Measurements from ENCODE around the gene PNMT.

The PNMT gene

DNA sequence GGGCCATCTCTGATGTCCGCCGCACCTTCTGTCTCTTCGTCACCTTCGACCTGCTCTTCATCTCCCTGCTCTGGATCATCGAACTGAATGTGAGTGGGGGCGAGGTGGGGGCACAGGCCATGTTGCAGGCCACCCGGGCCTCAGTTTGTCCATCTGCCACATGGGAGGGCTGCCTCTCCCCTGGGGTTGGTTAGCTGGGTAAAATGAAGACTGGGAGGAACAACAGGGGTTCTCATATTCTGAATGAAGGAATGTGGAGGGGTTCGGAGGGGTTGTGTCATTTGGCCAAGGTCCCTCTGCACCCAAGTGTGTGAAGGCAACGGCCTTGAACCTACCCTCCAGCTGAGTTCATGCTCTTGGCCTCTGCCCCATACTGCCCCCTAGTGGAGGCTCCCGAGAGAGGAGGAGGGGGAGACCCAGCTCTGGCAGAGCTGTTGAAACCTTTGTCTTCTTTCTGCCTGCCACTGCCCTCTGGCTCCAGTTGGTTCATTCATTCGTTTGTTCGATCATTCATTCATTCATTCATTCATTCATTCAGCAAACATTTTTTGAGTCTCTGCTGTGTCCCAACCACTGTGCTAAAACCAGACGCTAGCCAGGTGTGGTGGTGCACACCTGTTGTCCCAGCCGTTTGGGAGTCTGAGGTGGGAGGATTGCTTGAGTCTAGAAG lies 14.5 kb upstream of the PNMT start:
- peak; percentile 65 to 78 for DNase-seq (ENCODE audit: low read depth in 2 of 2)

DNA sequence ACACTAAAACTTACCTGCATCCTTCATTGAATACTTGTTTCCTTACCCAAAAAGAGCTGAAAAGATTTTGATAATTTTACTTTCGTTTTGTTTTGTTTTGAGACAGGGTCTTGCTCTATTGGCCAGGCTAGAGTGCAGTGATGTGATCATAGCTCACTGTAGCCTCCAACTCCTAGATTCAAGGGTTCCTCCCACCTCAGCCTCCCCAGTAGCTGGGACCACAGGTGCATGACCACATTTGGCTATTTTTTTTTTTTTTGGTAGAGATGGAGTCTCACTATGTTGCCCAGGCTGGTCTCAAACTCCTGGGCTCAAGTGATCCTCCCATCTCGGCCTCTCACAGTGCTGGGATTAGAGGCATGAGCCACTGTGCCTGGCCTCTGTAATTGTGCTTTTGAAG lies 13.1 kb upstream of the PNMT start:
- DNase-seq (ENCODE audit: low read depth in 2 of 2): no peak

DNA sequence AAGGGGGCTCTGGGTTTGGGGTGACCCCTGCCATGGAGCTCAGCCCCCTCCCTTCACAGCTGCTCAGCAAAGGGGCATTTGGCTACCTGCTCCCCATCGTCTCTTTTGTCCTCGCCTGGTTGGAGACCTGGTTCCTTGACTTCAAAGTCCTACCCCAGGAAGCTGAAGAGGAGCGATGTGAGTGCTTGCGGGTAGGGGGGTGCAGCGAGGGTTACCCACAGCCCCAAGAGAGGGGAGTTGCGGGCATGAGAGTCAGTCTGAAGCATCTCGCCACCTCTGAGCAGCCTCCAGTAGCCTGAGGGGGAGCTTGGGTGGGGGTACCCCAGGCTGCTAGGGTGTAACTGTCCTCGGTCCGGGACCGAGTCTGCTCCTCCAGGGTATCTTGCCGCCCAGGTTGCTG lies 9.9 kb upstream of the PNMT start:
- no peak for DNase-seq (ENCODE audit: low read depth in 2 of 2)

DNA sequence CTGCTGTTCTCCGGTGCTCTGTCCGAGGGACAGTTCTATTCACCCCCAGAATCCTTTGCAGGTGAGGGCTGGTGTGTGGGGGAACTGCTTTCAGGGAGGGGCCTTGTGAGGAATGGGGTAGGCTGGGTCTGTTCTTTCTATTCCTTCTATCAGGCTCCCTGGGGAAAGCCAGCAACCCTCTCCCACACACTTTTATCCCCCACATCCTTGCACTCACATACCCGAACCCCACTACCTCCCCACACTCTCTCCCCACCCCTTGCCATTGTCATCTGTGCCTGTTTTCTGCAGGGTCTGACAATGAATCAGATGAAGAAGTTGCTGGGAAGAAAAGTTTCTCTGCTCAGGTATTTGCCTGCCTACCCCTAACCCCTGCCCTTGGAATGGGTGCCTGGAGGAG lies 9.5 kb upstream of the PNMT start:
- DNase-seq (ENCODE audit: low read depth in 2 of 2): no peak

DNA sequence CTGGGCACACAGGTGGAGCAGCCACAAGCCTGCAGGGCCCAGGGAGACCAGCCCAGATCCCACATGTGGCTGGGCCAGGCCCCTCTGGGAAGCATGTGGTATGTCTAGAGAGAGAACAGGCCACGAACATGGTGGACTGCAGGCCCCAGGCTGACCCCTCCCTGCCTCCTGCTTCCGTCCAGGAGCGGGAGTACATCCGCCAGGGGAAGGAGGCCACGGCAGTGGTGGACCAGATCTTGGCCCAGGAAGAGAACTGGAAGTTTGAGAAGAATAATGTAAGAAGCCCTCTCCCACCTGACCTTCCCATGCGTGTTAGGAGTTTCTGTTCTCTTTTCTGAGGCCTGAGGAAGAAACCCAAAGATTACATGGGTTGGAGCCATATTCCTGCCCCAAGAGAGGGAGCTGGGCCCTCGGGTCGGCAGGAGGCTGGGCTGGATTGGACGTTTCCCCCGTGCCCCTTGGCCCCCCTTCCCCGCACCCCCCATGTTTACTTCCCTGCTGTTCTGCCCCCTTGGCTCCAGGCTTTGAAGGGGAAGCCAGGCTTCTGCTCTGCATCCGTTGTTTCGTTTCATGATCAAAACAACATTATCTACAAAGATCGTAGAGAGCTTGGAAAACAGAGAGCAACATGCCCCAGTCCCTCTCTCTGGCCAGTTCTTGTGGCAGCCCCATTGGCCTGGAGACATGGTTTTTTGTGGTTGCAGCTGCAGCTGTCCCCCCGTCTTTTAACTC lies 8.8 kb upstream of the PNMT start:
- DNase-seq (ENCODE audit: low read depth in 2 of 2): no peak

DNA sequence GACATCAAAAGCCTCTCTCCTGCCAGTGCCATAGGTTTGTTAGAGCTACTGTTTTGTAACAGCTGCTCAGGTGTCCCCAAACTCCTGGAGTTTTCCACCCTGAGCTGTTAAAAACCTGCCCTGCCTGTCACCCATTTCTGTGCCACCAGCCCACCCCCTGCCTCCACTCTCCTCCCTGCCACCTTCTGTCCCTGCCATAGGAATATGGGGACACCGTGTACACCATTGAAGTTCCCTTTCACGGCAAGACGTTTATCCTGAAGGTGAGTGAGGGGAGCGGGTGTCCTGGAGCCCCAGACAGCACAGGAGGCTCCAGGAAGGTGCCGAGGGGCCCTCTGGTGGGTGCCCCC lies 8.3 kb upstream of the PNMT start:
- DNase-seq (ENCODE audit: low read depth in 2 of 2): no peak

DNA sequence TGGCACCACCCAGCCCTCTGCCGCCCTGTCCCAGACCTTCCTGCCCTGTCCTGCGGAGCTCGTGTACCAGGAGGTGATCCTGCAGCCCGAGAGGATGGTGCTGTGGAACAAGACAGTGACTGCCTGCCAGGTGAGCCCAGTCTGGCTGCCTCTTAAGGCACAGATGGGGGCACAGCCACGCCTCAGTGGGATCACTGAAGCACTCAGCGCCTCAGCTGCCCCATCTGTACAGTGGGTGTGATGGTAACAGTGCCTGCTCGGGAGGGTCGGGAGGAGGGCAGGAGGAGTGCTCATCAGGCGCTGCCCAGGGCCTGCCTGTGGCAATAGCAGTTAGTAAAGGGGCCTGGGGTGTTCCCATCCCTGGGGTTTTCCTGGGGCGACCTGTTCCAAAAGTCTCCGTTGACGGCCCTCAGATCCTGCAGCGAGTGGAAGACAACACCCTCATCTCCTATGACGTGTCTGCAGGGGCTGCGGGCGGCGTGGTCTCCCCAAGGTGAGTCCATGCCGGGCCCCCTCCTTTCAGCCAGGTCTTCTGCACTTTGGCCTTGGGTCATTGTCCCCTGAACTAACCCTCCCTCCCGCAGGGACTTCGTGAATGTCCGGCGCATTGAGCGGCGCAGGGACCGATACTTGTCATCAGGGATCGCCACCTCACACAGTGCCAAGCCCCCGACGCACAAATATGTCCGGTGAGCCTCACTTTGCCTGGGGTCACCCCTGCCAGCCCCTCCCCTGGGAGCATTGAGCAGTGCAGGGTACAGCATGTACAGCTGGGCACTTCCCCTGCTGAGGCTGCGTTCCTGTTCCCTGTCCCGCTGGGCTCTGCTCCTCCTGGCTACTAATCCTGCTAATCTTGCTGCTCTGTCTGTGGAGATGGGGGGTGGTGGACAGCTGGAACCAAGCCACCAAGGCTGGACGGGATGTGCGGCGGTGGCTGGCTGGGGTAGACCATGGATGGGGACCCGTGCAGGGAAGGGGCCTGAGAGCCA lies 7.6 kb upstream of the PNMT start:
- DNase-seq (ENCODE audit: low read depth in 2 of 2): no peak

DNA sequence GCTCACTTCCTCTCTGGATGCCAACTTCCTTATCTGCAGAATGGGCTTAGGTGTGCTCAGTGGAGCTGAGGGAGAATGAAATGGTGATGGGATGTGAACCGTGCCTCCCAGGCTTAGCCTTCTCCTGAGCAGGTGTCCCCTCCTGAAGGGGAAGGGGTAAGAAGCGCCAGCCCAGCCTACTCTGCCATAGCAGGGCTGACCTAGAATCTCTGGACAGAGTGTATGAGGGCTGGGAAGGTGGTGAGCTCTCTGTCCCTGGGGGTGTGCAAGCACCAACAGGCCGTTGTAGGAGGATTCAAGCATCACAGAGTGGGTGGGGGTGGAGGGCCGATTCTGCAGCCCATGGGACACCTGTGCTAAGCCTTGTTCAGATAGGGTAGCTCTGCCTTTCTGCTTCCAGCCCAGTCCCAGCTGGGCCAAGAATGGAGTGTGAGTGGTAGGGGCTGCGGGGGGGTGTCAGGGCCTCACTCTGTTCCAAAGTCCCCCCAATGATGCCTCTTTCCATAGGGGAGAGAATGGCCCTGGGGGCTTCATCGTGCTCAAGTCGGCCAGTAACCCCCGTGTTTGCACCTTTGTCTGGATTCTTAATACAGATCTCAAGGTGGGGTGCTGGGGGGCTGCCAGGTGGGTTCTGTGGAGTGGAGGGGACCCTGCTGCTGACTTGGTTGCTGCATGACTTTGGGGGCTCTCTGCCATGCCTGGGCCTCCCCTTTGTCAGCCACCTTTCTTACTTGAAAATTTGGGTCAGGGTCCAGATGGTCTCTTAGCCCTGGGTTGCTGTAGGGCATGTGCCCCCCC lies 6.3 kb upstream of the PNMT start:
- no peak for DNase-seq (ENCODE audit: low read depth in 2 of 2)

DNA sequence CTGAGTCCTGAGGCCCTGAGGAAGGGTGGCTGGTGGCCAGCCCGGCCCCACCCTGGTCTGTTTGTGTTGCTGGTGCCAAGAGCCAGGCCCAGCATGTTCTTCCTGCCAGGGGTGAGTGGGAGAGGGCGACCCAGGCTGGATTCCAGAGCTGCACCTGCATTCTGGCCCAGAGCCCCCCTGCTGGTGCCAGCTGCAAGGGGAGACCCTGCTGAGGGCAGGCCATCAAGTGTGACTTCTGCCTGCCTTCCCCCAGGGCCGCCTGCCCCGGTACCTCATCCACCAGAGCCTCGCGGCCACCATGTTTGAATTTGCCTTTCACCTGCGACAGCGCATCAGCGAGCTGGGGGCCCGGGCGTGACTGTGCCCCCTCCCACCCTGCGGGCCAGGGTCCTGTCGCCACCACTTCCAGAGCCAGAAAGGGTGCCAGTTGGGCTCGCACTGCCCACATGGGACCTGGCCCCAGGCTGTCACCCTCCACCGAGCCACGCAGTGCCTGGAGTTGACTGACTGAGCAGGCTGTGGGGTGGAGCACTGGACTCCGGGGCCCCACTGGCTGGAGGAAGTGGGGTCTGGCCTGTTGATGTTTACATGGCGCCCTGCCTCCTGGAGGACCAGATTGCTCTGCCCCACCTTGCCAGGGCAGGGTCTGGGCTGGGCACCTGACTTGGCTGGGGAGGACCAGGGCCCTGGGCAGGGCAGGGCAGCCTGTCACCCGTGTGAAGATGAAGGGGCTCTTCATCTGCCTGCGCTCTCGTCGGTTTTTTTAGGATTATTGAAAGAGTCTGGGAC lies 5.5 kb upstream of the PNMT start:
- no peak for DNase-seq (ENCODE audit: low read depth in 2 of 2)

DNA sequence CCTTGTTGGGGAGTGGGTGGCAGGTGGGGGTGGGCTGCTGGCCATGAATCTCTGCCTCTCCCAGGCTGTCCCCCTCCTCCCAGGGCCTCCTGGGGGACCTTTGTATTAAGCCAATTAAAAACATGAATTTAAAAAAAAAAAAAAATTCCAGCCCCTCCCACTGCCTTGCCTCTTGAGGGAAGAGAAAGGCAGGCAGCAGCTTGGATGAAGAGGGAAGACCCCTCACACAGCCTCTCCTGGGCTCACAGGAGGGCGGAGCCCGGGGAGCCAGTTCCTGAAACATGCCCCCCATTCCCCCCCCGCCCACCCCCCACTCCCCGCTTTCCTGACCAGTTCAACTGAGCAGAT lies 4.9 kb upstream of the PNMT start:
- no peak for DNase-seq (ENCODE audit: low read depth in 2 of 2)

DNA sequence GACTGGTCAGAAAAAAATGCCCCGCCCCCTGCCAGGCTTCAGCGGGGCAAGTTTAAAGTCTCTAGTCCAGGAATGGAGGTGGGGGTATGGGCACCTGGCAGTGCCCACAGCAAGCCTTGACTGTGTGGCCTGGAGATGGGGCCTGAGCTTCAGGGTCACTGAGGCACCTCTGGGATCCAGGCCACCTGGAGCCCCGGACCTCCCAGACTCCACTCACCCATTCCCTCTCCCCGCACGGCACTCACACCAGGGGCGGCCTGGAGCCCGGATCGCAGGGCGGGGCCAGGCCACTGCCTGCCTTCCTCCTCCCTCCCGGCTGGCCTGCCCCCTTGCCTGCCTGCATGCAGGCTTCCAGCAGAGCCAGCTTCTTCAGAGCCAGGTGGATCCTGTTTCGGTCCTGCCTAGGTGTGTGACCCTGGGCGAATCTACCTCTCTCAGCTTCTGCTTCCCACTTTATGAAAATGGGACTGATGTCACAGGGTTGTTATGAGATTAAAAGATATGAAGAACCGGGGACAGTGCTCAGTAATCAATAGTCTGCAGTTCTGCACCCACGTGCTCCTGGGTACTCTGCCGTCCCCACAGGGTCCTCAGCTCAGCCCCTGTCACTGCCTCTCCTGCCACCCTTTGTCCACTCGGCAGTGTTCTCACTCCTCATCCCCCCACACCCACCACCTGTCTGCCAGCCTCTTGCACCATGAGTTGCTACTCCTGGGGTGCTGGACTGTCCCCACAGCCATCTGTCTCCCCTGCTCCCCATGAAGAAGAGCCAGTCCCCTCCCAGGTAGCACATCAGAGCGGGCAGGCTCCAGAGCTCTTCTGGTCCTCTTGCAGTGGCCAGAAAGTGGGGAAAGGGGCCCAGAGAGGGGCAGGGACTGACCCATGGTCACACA lies 4.3 kb upstream of the PNMT start:
- DNase-seq (ENCODE audit: low read depth in 2 of 2): no peak

DNA sequence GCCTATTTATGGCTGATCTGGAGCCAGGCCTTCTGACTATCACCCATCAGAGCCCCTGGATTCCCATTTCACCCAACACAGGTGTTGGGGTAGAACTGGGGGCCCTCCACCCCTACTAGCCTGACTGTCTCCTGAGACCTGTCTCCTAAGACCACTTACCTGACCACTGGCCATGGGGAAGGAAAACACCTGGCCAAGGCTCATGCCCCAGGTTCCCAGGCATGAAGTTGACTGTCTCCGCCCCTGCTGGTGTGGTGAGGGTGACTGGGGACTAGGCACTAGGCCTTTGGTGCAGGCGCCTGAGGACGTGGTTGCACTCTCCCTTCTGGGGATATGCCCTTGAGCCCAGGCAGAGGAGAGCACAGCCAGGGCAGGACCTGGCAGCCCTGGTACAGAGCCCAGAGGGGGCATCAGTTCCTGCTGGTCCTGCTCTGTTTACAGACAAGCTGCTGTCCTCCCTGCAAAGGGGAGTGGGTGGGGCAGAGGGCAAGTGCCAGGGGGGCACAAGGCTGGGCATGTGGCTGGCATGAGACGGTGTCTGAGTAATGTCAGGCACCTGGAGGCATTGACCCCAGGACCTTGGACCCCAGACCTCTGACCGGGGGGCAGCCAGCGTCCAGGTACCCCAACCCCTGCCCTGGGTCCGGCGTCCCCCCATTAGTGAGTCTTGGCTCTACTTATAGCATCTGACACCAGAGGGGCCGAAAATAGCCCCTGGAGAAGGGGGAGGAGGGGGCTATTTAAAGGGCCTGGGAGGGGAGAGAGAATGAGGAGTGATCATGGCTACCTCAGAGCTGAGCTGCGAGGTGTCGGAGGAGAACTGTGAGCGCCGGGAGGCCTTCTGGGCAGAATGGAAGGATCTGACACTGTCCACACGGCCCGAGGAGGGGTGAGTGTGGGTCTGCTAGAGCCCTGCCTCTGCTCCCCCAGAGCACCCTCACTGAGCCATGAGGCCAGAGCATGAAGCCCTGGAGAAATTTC lies 3.4 kb upstream of the PNMT start, which contains the start of gene TCAP:
TSS of gene TCAP (plus strand) at position 769 of the 981 bp plus-strand sequence. CDS start at position 780, 11 bp downstream.
- no peak for DNase-seq (ENCODE audit: low read depth in 2 of 2)

DNA sequence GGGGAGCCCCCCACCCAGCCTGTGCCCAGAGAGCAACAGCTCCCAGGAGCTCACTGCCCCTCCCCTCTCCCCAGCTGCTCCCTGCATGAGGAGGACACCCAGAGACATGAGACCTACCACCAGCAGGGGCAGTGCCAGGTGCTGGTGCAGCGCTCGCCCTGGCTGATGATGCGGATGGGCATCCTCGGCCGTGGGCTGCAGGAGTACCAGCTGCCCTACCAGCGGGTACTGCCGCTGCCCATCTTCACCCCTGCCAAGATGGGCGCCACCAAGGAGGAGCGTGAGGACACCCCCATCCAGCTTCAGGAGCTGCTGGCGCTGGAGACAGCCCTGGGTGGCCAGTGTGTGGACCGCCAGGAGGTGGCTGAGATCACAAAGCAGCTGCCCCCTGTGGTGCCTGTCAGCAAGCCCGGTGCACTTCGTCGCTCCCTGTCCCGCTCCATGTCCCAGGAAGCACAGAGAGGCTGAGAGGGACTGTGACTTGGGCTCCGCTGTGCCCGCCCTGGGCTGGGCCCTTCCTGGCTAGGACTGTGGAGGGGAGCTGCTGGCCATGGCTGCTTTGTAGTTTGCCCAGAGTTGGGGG lies 2.5 kb upstream of the PNMT start:
- no peak for DNase-seq (ENCODE audit: low read depth in 2 of 2)

DNA sequence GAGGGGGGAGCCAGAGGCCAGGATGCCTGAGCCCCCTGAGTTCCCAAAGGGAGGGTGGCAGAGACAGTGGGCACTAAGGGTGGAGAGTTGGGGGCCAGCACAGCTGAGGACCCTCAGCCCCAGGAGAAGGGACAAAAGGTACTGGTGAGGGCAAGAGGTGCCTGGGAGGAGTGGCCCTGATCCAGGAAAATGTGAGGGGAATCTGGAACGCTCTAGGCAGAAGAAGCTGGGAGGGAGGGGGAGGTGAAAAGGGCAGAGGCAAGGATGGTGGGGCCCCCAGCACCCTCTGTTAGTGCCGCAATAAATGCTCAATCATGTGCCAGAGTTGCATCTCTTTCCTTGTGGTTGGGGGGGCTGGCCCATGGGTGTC lies 2.0 kb upstream of the PNMT start:
- no peak for DNase-seq (ENCODE audit: low read depth in 2 of 2)

DNA sequence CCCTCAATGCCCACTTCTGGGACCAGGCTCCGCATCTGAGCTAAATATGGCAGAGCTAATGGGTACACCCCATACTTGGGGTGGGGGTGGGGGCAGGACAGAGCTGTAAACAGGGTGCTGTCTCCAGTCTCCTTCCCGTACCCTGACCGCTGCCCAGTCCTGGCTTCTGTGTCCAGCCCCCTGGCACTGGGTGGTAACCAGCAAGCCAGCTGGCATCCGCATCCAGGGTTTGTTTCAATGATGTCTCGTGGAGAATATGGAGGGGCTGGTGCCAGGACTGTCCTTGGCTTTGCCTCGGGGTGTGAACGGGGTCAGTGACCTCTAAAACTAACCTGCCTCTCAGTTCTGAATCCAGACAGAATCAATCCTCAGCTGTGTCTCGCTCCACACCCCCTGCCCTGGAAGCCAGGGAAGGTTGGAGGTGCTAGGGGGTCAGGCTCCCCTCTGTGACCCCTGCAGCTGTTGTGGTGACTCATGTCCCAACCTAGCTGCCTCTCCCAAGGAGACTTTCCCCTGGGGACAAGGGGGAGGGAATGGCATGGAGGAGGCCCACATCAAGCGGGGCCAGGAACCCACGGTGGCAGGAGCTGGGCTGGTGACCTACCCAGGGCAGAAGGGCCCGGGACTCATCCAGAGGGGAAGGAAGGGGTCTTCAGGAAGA lies 1.5 kb upstream of the PNMT start:
- DNase-seq (ENCODE audit: low read depth in 2 of 2): no peak

DNA sequence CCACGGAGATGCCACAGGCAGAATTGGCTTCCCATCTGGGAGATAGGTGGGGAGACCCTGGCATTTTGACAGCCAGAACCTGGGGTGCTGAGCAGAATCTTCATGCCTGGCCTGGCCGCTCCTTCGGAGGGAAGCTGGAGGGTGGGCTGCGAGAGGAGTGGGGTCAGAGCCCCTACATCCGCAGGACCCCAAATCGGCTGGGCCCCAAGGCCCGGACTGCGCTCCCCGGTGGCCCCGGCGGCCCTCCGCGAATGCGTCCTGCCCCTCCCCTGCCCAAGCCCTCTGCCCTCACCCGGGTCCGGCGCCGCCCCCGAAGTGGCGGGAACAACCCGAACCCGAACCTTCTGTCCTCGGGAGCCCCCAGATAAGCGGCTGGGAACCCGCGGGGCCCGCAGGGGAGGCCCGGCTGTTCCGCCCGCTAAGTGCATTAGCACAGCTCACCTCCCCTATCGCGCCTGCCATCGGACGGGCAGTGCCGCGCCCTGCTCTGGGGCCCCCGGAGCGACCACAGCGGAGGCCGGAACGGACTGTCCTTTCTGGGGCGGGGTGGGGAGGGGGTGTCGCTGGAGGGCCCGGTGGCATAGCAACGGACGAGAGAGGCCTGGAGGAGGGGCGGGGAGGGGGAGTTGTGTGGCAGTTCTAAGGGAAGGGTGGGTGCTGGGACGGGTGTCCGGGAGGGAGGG lies 850 bp upstream of the PNMT start:
- no peak for DNase-seq (ENCODE audit: low read depth in 2 of 2)

All from stimulated activated CD8-positive, alpha-beta memory T cell treated with anti-CD3 and anti-CD28 coated beads, Interleukin-2, amount 100 ng/mL, for 48 hours (primary cell).